ENCODE measurements around the gene GNG12. TPM values are rescaled to one million over a fixed set of nuclear protein-coding genes. Genes with fewer than 3 reads are reported as not detected.

The GNG12 gene
- total and polyA plus RNA-seq, 2 donors (not counting 1 experiment from before 2014, with no cell fraction given), result not detected

GRCh38 chr1:67738401-67738800 lies 94.9 kb downstream of the GNG12 start:
- Histone ChIP-seq H4K20me1 (ENCODE audit: control insufficient read depth, insufficient read depth, low read length, poor library complexity, severe bottlenecking) (no peaks in the 10 kb centered on the region), H3K4me1 (ENCODE audit: control insufficient read depth in 2 of 2, insufficient read depth in 2 of 2, low read length in 2 of 2) (peaks cover 32 to 38% of the 10 kb centered on the region in 2 donors), H3K27me3 (replicated peaks in 1 of 4; ENCODE audit: control extremely low read depth in 1 of 4, control insufficient read depth in 3 of 4, insufficient read depth in 4 of 4, low read length in 3 of 4) (no peaks in the 10 kb centered on the region), H3K4me3 (ENCODE audit: control extremely low read depth in 1 of 5, extremely low read depth in 1 of 5, insufficient read depth in 1 of 5, low read depth in 2 of 5, low read length in 4 of 5) (no peak overlapping the region), H3K9me3 (ENCODE audit: control extremely low read depth in 1 of 3, control insufficient read depth in 2 of 3, insufficient read depth in 1 of 3, low read length in 2 of 3) (no peaks in the 10 kb centered on the region), H3K27ac (ENCODE audit: low read length in 2 of 2) (no peak overlapping the region), H2AFZ (ENCODE audit: insufficient read depth, low read depth, low read length, poor library complexity, severe bottlenecking) (no peak overlapping the region), H3K9ac (ENCODE audit: low read length) (no peak overlapping the region), H3K79me2 (ENCODE audit: control insufficient read depth, insufficient read depth, low read length) (no peaks in the 10 kb centered on the region), H3K36me3 (replicated peaks in 1 of 2; ENCODE audit: control extremely low read depth in 1 of 2, control insufficient read depth in 1 of 2, extremely low read depth in 1 of 2, insufficient read depth in 2 of 2, low read length in 1 of 2) (no peaks in the 10 kb centered on the region), H3K4me2 (replicated peaks; ENCODE audit: low read depth, low read length, poor library complexity, severe bottlenecking) (no peak overlapping the region)
- TF ChIP-seq, protein P1, sequence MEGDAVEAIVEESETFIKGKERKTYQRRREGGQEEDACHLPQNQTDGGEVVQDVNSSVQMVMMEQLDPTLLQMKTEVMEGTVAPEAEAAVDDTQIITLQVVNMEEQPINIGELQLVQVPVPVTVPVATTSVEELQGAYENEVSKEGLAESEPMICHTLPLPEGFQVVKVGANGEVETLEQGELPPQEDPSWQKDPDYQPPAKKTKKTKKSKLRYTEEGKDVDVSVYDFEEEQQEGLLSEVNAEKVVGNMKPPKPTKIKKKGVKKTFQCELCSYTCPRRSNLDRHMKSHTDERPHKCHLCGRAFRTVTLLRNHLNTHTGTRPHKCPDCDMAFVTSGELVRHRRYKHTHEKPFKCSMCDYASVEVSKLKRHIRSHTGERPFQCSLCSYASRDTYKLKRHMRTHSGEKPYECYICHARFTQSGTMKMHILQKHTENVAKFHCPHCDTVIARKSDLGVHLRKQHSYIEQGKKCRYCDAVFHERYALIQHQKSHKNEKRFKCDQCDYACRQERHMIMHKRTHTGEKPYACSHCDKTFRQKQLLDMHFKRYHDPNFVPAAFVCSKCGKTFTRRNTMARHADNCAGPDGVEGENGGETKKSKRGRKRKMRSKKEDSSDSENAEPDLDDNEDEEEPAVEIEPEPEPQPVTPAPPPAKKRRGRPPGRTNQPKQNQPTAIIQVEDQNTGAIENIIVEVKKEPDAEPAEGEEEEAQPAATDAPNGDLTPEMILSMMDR (IDR thresholded peaks at IDR 0.05), result no peak
- no peak for TF ChIP-seq EZH2 (IDR thresholded peaks at IDR 0.05; ENCODE audit: borderline replicate concordance, insufficient read depth, low read depth, low read length, poor library complexity, severe bottlenecking)
- DNase-seq (no peak), ATAC-seq (ENCODE audit: low read depth) (no peak)
- Mint-ChIP-seq H3K4me1 (peaks cover 39% of the 10 kb centered on the region), H3K9me3 (ENCODE audit: insufficient read depth) (no peaks in the 10 kb centered on the region), H3K4me3 (no peak overlapping the region), H3K27ac (no peak overlapping the region), H3K27me3 (no peaks in the 10 kb centered on the region)
- 91% methylated on average over 4 of the region's 4 CpGs for WGBS (ENCODE audit: insufficient coverage)
- intact Hi-C loops (cut with micrococcal nuclease), result no loop called here
- ChIA-PET POLR2A (no interaction called here), CTCF (interaction anchor here (1.3 to 3.4 kb wide), 4 partner anchors 22 to 206 kb away, joined by 3 to 27 read pairs (median 5); no protein-coding TSS in a partner anchor)

GRCh38 chr1:67737875-67738274 lies 95.4 kb downstream of the GNG12 start:
- H3K4me3 Mint-ChIP-seq, result no peak overlapping the region
- Histone ChIP-seq H3K36me3 (replicated peaks in 1 of 2; ENCODE audit: control extremely low read depth in 1 of 2, control insufficient read depth in 1 of 2, extremely low read depth in 1 of 2, insufficient read depth in 2 of 2, low read length in 1 of 2) (no peaks in the 10 kb centered on the region), H3K4me1 (ENCODE audit: control insufficient read depth in 2 of 2, insufficient read depth in 2 of 2, low read length in 2 of 2) (peaks cover 32 to 40% of the 10 kb centered on the region in 2 donors), H3K79me2 (ENCODE audit: control insufficient read depth, insufficient read depth, low read length) (no peaks in the 10 kb centered on the region), H3K9ac (ENCODE audit: low read length) (no peak overlapping the region), H3K27me3 (replicated peaks in 1 of 4; ENCODE audit: control extremely low read depth in 1 of 4, control insufficient read depth in 3 of 4, insufficient read depth in 4 of 4, low read length in 3 of 4) (no peaks in the 10 kb centered on the region), H4K20me1 (ENCODE audit: control insufficient read depth, insufficient read depth, low read length, poor library complexity, severe bottlenecking) (no peaks in the 10 kb centered on the region), H3K27ac (ENCODE audit: low read length in 2 of 2) (no peak overlapping the region), H3K9me3 (ENCODE audit: control extremely low read depth in 1 of 3, control insufficient read depth in 2 of 3, insufficient read depth in 1 of 3, low read length in 2 of 3) (no peaks in the 10 kb centered on the region), H3K4me2 (replicated peaks; ENCODE audit: low read depth, low read length, poor library complexity, severe bottlenecking) (no peak overlapping the region), H2AFZ (ENCODE audit: insufficient read depth, low read depth, low read length, poor library complexity, severe bottlenecking) (no peak overlapping the region), H3K4me3 (ENCODE audit: control extremely low read depth in 1 of 5, extremely low read depth in 1 of 5, insufficient read depth in 1 of 5, low read depth in 2 of 5, low read length in 4 of 5) (no peak overlapping the region)
- TF ChIP-seq, protein P1 (IDR thresholded peaks at IDR 0.05), result no peak
- TF ChIP-seq EZH2 (IDR thresholded peaks at IDR 0.05; ENCODE audit: borderline replicate concordance, insufficient read depth, low read depth, low read length, poor library complexity, severe bottlenecking), result no peak
- intact Hi-C loops (cut with micrococcal nuclease), result no loop called here
- WGBS (ENCODE audit: insufficient coverage), result no CpG with 5 or more reads among the region's 3 CpGs
- no peak for ATAC-seq (ENCODE audit: low read depth)
- DNase-seq, result no peak
- no peaks in the 10 kb centered on the region for H3K9me3 Mint-ChIP-seq (ENCODE audit: insufficient read depth)
- peaks cover 40% of the 10 kb centered on the region for H3K4me1 Mint-ChIP-seq
- ChIA-PET POLR2A (no interaction called here), CTCF (interaction anchor here (0.8 to 3.4 kb wide), 6 partner anchors 21 to 205 kb away, joined by 3 to 27 read pairs (median 4); no protein-coding TSS in a partner anchor)
- H3K27me3 Mint-ChIP-seq, result no peaks in the 10 kb centered on the region
- H3K27ac Mint-ChIP-seq, result no peak overlapping the region
